Keratinocyte (primary cell): ENCODE measurements around the gene SEC22A. TPM values are rescaled to one million over a fixed set of nuclear protein-coding genes. Genes with fewer than 3 reads are reported as not detected.

Source experiments
- DNase-seq: peaks from one replicate; pipeline ENCODE4 v3.0.0-alpha.2; 2011; ENCODE audit warnings: low read depth, missing footprints, low spot score
- FAIRE-seq: peaks from 2 replicates; lab custom pipeline; 2011; peaks lifted over from hg19 to GRCh38; lab: Jason Lieb, UNC
- H2AFZ ChIP-seq: 2 replicates; pipeline ENCODE4 v1.6.0; 2012; ENCODE audit warnings: low read length, control low read depth, inconsistent platforms; ENCODE audit not compliant: control insufficient read depth
- H3K27ac ChIP-seq: 2 replicates; pipeline ENCODE4 v1.5.1; 2011; ENCODE audit warnings: low read length; ENCODE audit not compliant: control insufficient read depth, insufficient read depth
- H3K27me3 ChIP-seq: 3 replicates; pipeline ENCODE4 v1.6.0; 2011; ENCODE audit warnings: low read length; ENCODE audit not compliant: control insufficient read depth, insufficient read depth; ENCODE audit errors: extremely low read depth
- H3K36me3 ChIP-seq, 2 experiments: 2 replicates in 1 of 2; 3 replicates in 1 of 2; pipeline ENCODE4 v1.5.1; 2011; ENCODE audit warnings: low read length in 2 of 2, mild to moderate bottlenecking in 1 of 2; ENCODE audit not compliant: control insufficient read depth in 2 of 2, insufficient read depth in 2 of 2; ENCODE audit errors: extremely low read depth in 1 of 2
- H3K4me1 ChIP-seq: 3 replicates; pipeline ENCODE4 v1.5.1; 2011; ENCODE audit warnings: low read length; ENCODE audit not compliant: control insufficient read depth, insufficient read depth; ENCODE audit errors: extremely low read depth
- H3K4me2 ChIP-seq: 3 replicates; pipeline ENCODE4 v1.6.0; 2011; ENCODE audit warnings: low read depth, low read length; ENCODE audit not compliant: control insufficient read depth, insufficient read depth; ENCODE audit errors: extremely low read depth
- H3K4me3 ChIP-seq, 3 experiments: fragments of 200-600 bp in 1 of 3; sonication (generic) in 1 of 3; 2 replicates in 2 of 3; 3 replicates in 1 of 3; pipeline ENCODE4 v1.5.1; 2011 to 2016; ENCODE audit warnings: low read length in 3 of 3, mild to moderate bottlenecking in 3 of 3, control low read depth in 2 of 3, inconsistent platforms in 1 of 3, low read depth in 1 of 3, mixed read lengths in 1 of 3, mixed run types in 1 of 3, moderate library complexity in 1 of 3; ENCODE audit not compliant: control insufficient read depth in 2 of 3, insufficient read depth in 2 of 3; ENCODE audit errors: extremely low read depth in 1 of 3
- H3K79me2 ChIP-seq: 2 replicates; pipeline ENCODE4 v1.6.0; 2012; ENCODE audit warnings: low read length; ENCODE audit not compliant: control insufficient read depth, insufficient read depth
- H3K9ac ChIP-seq: 3 replicates; pipeline ENCODE4 v1.6.0; 2011; ENCODE audit warnings: low read length; ENCODE audit not compliant: control insufficient read depth, insufficient read depth; ENCODE audit errors: extremely low read depth
- H3K9me1 ChIP-seq: 3 replicates; pipeline ENCODE4 v1.6.0; 2011; ENCODE audit warnings: low read length; ENCODE audit not compliant: control insufficient read depth, insufficient read depth; ENCODE audit errors: extremely low read depth
- H3K9me3 ChIP-seq: 2 replicates; pipeline ENCODE4 v1.5.1; 2012; ENCODE audit warnings: low read depth, low read length; ENCODE audit not compliant: control insufficient read depth
- H4K20me1 ChIP-seq: 3 replicates; pipeline ENCODE4 v1.6.0; 2011; ENCODE audit warnings: low read length; ENCODE audit not compliant: control insufficient read depth, insufficient read depth; ENCODE audit errors: extremely low read depth
- CTCF ChIP-seq, 3 experiments: IDR thresholded peaks in 1 of 3; conservative IDR thresholded peaks in 1 of 3; optimal IDR thresholded peaks in 1 of 3; 2 replicates in 2 of 3; 3 replicates in 1 of 3; pipeline versions ENCODE3 to v1.5.1; 2011; ENCODE audit warnings: low read length in 3 of 3, mild to moderate bottlenecking in 3 of 3, moderate library complexity in 2 of 3, control low read depth in 1 of 3, inconsistent platforms in 1 of 3; ENCODE audit not compliant: insufficient read depth in 2 of 3; ENCODE audit errors: extremely low read depth in 1 of 3
- EZH2 ChIP-seq: IDR thresholded peaks from one replicate; pipeline ENCODE4 v1.6.1; 2012; ENCODE audit warnings: inconsistent platforms, mild to moderate bottlenecking, low read length, moderate library complexity
- dilution Hi-C: fragments of 300-500 bp; cut with MboI; formaldehyde crosslinking; loops from one replicate; pipeline ENCODE4 v1.7.0; 2020; ENCODE audit warnings: low sequenced_read_pairs; ENCODE audit not compliant: extremely low pct_ligation_motif_present
- polyA plus RNA-seq, 5 experiments: library from polyadenylated mRNA; depleted of rRNA in 3 of 5; stranded (reverse) in 3 of 5; stranded (forward) in 1 of 5; unstranded in 1 of 5; fragments of >200 nt; gene quantifications; 1 replicate in 1 of 5; 2 replicates in 3 of 5; 3 replicates in 1 of 5; pipeline versions ENCODE4 v1.2.1 to v1.2.3, GENCODE V29; 2011 to 2012; ENCODE audit warnings: missing spikeins in 2 of 5, low read depth in 1 of 5, low replicate concordance in 1 of 5

SEC22A gene
- polyA plus RNA-seq, 1 donor (not counting 4 experiments of a cell fraction or from before 2014, with no cell fraction given) = 32.9 TPM

DNA sequence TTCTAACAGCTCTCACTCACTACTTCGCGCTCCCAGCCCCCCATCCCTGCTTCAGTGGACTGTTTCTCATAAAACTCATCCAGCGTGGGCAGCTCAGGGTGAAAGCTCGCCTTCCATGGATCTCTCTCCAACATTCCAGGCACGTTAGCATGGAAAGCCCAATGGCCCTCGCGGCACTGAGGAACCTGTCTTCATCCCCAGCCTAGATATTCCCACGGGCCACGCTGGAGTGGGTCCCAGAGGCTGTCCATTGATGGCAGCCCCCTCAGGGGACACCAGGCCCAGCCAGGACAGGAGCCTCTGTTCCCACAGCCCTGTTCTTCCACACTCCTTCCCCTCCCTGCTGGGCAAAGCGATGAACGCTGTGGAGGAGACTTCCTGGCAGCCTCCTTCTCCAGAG, 121.1 kb downstream of the SEC22A start:
- DNase-seq (no peak), FAIRE-seq (no peak)
- Histone ChIP-seq H3K27ac (no peak overlapping the region), H3K9me1 (no peaks in the 10 kb centered on the region), H3K4me2 (no peak overlapping the region), H4K20me1 (no peaks in the 10 kb centered on the region), H3K4me1 (no peaks in the 10 kb centered on the region), H2AFZ (no peak overlapping the region), H3K4me3 (no peak overlapping the region), H3K9me3 (no peaks in the 10 kb centered on the region), H3K79me2 (no peaks in the 10 kb centered on the region), H3K27me3 (peaks cover 23% of the 10 kb centered on the region), H3K9ac (no peak overlapping the region), H3K36me3 (no peaks in the 10 kb centered on the region)
- dilution Hi-C loops = no loop called here
- TF ChIP-seq CTCF (optimal IDR thresholded peaks at IDR 0.05 in 1 of 3, IDR thresholded peaks at IDR 0.05 in 1 of 3, conservative IDR thresholded peaks at IDR 0.05 in 1 of 3; ENCODE audit: extremely low read depth in 1 of 3, insufficient read depth in 2 of 3, low read length in 3 of 3) (no peak), EZH2 (no peak)

Other genes starting within 250 kb of the SEC22A start
- gene SEMA5B, start 174.2 kb upstream of the SEC22A start, polyA plus RNA-seq = 0.03 to 0.28 TPM (median 0.04 TPM) in 3 replicates
- 23.5 to 29.8 TPM (median 29.6 TPM) in 3 replicates for gene PDIA5, start 134.9 kb upstream of the SEC22A start, polyA plus RNA-seq
- 0.04 TPM in 1 of 3 replicates, not detected in the others for gene ADCY5, start 247.1 kb downstream of the SEC22A start, polyA plus RNA-seq